HG03095 (cell line): ENCODE results near the gene IP6K3.

Source experiments
- ATAC-seq: cut with Tn5 transposase; IDR thresholded peaks from one replicate; pipeline ENCODE4 v1.9.1; 2021; ENCODE audit warnings: moderate library complexity; ENCODE audit not compliant: unreplicated experiment

The IP6K3 gene

DNA sequence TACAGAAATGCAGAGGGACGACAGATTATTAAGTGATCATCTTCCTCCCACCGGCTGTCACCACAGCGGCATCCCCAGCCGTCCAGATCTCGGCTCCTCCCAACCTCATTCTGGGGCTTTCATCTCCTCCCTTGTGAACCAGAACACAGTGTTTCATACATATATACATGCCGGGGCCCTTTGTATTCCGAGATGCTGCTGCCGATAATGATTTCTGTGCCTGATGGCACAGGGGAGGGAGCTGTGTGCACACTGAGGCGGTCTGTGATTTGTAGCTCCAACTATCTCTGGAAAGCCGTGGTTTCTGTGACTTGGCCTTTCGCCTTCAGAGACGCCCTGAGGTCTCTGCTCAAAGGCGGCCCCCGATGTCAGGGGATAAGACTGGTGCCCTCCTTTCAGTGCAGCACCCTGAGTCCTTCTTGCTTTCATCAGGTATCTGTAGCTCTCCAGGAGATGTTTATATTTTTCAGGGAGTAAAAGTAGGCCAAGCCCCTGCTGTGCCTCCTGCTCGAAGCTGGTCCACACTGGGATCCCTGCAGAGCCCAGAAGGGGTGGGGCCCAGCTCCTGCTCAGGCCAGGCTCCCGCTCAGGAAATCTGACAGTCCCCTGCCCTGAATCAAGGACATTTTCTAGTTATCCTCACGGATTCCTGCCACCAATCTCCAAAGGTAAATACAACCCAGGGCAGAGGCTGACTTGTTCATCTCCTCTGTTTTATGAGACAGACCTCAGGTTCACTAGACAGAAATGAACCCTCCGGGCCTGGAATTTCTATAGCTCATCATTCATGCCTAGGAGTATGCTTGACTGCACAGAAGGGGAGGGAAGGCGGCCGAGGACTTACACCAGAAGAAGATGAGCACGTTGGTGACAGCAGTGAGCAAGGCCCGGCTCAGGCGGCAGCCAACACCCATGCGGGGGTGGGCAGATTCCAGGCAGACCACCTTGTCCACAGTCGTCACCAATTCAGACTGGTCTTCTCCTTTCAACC, 31.0 kb upstream of the IP6K3 start:
- no peak for ATAC-seq

DNA sequence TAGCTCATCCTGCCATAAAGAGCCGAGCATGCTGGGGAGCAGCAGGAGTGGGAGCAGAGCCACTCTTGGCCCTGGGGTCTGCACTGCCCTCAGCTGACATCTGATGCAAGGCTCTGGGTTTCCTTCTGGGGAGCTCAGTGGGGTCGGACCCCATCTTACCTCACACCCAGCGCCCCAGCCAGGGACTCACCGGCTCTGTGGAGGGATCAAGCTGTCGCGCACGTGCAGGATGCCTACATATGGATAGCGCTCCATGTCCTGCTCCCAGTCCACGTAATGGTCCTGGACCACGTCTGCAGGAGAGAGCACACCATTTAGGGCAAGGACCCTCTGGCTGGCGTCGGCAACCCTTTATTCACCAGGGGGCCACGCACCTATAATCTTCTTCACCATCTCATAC, 30.1 kb upstream of the IP6K3 start:
- no peak for ATAC-seq

DNA sequence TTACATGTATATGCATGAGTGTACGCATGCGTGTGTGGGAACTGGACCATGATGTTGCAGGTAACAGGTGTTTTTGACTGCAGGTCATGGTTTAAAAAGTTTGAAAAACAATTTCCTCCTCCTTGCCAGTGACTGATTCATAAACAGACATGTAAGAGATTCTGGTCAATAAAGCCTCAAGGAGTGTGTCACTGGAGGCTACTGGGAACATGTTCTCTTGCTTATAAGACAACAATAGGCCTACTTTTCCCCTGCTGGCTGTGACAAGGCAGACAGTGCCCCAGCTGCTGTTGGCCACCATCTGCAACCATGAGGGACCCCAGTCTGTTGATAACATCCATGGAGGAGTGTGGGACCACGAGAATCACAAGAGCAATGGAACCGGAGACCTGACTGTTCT, 29.5 kb upstream of the IP6K3 start:
- no peak for ATAC-seq

GRCh38 chr6:33774774-33775173, 28.1 kb upstream of the IP6K3 start:
- ATAC-seq: no peak

DNA sequence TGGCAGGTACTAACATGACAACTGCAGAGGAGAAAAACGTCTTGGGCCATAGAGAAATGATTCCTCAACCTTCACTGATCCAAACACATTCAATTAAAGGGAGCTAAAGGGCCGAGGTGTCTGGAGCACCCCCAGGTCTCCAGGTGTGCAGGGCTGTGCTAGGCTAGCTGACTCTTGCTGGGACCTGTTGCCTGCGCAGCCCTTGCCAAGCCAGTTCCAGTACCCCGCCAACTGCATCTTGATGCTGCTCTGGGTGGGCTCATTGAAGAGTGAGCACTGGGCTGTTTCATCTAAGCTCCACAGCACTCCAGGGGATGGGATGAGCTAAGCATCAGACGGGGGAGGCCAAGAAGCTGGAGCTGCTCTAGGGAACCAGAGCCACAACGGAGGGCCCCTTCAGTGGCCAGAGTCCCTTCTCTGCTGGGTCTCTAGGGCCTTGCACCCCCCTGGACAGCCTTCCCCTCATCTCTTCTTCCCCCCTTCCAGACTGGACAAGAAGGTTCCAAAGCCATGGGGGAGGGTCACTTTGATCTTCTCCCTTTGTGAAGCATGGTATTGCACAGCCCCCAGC, 26.3 kb upstream of the IP6K3 start:
- no peak for ATAC-seq

- ATAC-seq: no peak
These were observed 25.6 kb upstream of the IP6K3 start for GRCh38 chr6:33772082-33772830.

- ATAC-seq: no peak
These were observed 24.7 kb upstream of the IP6K3 start for GRCh38 chr6:33771146-33772081.

DNA sequence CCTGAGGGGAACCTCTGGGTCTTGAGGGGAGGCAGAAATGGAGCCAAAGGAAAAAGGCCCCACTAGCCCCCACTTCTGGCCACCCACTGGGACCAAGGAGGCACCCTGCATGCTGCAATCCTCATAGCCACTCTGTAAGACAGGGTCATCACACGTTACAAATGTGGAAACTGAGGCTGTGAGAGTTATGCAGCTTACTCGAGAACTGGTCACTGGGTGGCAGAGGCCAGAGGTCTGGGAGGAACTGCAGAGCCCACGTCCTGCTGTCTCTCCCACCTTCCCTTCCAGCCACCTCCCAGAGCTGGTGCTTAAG, 24.1 kb upstream of the IP6K3 start:
- no peak for ATAC-seq

GRCh38 chr6:33770124-33770832, 23.6 kb upstream of the IP6K3 start:
- no peak for ATAC-seq

- ATAC-seq: no peak
These were observed 22.6 kb upstream of the IP6K3 start for GRCh38 chr6:33769248-33769821.

DNA sequence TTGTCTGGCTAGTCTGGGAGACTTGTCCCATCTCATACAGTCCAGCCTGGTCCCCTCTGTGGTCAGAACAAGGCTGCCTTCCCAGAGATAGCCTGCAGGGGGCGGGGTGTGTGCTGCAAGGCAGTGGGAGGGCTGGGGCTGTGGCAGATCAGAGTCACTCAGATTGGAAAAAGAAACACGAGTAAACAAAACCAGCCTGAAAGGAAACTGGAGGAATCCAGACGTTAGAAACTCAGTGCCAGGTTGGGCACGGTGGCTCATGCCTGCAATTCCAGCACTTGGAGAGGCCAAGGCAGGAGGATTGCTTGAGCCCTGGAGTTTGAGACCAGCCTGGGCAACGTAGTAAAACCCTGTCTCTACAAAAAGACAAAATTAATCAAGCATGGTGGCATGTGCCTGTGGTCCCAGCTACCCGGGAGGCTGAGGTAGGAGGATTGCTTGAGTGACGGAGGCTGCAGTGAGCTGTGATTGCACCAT, 22.0 kb upstream of the IP6K3 start:
- ATAC-seq: no peak

DNA sequence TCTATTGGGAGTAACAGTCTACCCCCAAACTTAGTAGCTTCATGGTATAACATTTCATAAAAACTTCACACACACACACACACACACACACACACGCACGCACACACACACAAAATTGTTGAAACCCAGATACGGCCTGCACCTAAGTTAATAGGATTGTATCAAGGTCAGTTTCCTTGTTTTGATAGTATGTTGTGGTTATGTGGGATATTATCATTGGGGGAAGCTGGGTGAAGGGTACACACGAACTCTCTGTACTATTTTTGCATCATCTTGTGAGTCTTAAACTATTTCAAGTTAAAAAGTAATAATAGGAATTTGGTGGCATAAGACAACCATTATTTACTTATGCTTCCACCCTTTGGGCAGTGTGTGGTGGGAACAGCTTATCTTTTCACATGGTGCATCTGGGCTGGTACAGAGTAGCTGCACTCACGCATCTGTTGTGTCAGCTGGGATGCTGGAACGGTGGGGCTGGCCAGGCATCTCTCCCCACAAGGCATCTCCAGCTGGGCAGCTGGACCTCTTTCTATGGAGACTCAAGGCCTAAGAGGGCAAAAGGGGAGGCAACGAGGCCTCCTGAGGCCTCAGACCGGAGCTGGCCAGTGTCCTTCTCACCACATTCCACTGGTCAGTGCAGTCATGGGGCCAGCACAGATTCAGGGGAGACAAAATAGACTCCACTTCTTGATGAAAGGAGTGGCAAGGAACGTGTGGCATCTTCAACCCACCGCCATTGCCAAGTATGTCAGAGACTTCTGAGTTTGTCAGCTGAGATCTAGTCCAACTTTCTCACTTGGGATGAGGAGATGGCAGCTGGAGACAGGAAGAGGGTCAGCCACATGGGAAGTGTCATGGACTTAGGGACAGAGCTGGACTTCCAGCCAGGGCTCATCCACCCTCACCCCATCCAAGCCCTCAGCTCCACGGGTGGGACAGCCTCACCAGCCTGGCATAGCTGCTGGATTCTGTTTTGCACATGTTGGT, 20.5 kb upstream of the IP6K3 start:
- no peak for ATAC-seq

GRCh38 chr6:33765368-33765767, 18.7 kb upstream of the IP6K3 start:
- no peak for ATAC-seq

GRCh38 chr6:33764036-33764435, 17.3 kb upstream of the IP6K3 start:
- ATAC-seq: no peak

- ATAC-seq: no peak
These were observed 16.8 kb upstream of the IP6K3 start for GRCh38 chr6:33763483-33763882.

GRCh38 chr6:33762713-33763112, 16.0 kb upstream of the IP6K3 start:
- ATAC-seq: no peak

DNA sequence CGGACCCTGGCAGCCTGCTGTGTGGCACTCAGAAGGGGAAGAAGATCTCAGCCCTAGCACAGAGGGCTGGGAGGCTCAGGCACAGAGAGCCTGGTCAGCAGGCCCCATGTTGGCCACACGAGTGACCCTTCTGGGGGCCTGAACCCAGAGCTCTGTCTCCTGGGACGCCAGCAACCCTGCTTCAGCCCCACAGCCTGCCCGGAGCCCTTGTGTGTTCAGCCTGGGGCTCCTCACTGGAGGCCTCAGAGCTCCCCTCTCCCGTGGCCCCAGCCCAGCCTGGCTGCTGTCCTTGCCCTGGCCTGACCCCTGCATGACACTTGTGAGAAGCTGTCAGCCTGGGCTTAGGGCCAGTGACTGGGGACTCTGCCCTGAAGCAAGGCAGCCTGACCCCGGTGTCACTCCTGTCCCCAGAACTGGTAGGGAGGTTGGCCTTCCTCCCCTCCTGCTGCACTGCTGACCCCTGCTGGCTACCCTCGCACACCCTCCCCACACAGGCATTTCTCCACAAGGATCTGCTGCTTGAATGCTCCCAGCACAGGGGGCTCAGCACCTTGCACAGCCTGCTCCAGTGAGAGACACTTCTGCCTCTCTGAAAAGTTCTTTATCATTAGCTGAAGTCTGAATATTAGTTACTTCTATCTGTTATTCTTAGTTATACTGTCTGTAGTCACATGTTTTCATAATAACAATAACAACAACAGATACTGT, 15.4 kb upstream of the IP6K3 start:
- ATAC-seq: no peak

DNA sequence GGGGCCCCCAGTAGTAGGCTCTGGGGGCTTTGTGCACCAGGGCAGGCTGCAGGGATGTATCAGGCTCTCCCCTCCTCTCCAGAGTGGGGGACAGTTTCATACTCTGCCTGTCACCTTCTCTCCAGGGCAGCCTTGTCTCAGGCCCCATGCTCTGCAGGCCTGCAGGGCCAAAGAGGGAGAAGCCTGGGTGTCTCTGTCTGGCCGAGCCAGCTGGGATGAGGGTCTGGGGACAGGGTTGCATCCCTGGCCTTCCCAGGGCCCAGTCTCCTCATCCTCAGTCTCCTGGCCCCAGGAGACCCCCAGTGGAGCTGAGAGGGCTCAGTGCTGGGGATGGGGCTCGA, 14.8 kb upstream of the IP6K3 start:
- no peak for ATAC-seq
